Thoracic aorta (tissue), 2 donors: Measurements from ENCODE around the gene RGS7. TPM values are rescaled to one million over a fixed set of nuclear protein-coding genes. Genes with fewer than 3 reads are reported as not detected.
"Not testable (repeated sequence)": the region's sequence is repeated elsewhere in the genome, so short reads cannot be mapped to it uniquely, and the experiment has no call there.

Experiments used
- ATAC-seq: fragments of 150-250 bp; one replicate; pipeline ENCODE4 v1.8.0; 2017; ENCODE audit warnings: low read depth; ENCODE audit not compliant: insufficient number of reproducible peaks, low FRiP score
- DNase-seq: peaks from one replicate; pipeline ENCODE4 v3.0.0-alpha.2; 2020; ENCODE audit warnings: low spot score
- H3K27ac ChIP-seq, 2 donors: fragments of 200-600 bp; sonication (generic); 1 replicate in 1 of 2; 2 replicates in 1 of 2; pipeline ENCODE4 v1.5.1; 2016; ENCODE audit warnings: mild to moderate bottlenecking in 2 of 2, moderate library complexity in 2 of 2
- H3K27me3 ChIP-seq: fragments of 200-600 bp; sonication (generic); replicated peaks from 2 replicates; pipeline ENCODE4 v1.6.0; 2016; ENCODE audit warnings: mild to moderate bottlenecking; ENCODE audit not compliant: insufficient read depth
- H3K36me3 ChIP-seq: fragments of 200-600 bp; sonication (generic); one replicate; pipeline ENCODE4 v1.5.1; 2016
- H3K4me1 ChIP-seq, 2 donors: fragments of 200-600 bp; sonication (generic); 1 replicate in 1 of 2; 2 replicates in 1 of 2; pipeline versions ENCODE4 v1.5.1 to v1.6.0; 2016; ENCODE audit warnings: low read depth in 2 of 2, mild to moderate bottlenecking in 1 of 2; ENCODE audit not compliant: control insufficient read depth in 1 of 2
- H3K4me3 ChIP-seq: fragments of 200-600 bp; sonication (generic); 2 replicates; pipeline ENCODE4 v1.5.1; 2016; ENCODE audit warnings: mild to moderate bottlenecking
- H3K9me3 ChIP-seq: fragments of 200-600 bp; sonication (generic); 2 replicates; pipeline ENCODE4 v1.5.1; 2016
- total RNA-seq, 2 donors: library from RNA; depleted of rRNA; stranded (reverse); fragments of >200 nt; gene quantifications; one replicate each; pipeline versions ENCODE4 v1.1.0 to v1.2.3, GENCODE V29; 2016
- TF ChIP-seq, protein P1 (sequence below): fragments of 200-600 bp; sonication (generic); IDR thresholded peaks from one replicate; pipeline ENCODE4 v1.5.1; 2019; ENCODE audit warnings: antibody characterized with exemption

RGS7 gene
- total RNA-seq, 2 donors from 2014 or later, result not detected

DNA sequence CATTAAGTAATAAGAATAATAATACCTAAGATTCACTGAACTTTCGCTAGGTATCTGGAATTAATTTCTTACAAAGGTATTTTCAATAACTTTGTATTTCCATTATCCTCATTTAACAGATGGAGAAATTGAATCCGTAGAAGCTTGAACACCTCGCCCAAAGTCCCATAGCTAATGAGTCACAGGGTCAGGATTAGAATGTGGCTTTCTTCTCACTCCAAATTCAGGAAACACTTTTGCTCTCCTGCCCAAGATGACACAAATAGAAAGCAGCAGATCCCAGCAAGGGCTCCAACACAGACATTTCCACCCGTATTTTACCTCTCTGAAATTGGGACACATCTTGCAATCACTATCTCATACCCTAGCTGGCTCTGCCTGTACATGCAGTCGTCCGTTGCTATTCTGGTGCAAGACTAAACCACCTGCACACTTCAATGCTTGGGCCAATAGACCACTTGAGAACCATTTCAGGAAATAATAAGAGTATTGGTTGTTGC, 619.2 kb downstream of the RGS7 start:
- no peak overlapping the region for H3K4me3 ChIP-seq
- H3K4me1 ChIP-seq, result no peaks in the 10 kb centered on the region
- ATAC-seq (no peak), DNase-seq (no peak)
- no peaks in the 10 kb centered on the region for H3K36me3 ChIP-seq
- no peaks in the 10 kb centered on the region for H3K27me3 ChIP-seq
- H3K27ac ChIP-seq, result no peak overlapping the region
- H3K9me3 ChIP-seq, result no peaks in the 10 kb centered on the region
- TF ChIP-seq, protein P1, sequence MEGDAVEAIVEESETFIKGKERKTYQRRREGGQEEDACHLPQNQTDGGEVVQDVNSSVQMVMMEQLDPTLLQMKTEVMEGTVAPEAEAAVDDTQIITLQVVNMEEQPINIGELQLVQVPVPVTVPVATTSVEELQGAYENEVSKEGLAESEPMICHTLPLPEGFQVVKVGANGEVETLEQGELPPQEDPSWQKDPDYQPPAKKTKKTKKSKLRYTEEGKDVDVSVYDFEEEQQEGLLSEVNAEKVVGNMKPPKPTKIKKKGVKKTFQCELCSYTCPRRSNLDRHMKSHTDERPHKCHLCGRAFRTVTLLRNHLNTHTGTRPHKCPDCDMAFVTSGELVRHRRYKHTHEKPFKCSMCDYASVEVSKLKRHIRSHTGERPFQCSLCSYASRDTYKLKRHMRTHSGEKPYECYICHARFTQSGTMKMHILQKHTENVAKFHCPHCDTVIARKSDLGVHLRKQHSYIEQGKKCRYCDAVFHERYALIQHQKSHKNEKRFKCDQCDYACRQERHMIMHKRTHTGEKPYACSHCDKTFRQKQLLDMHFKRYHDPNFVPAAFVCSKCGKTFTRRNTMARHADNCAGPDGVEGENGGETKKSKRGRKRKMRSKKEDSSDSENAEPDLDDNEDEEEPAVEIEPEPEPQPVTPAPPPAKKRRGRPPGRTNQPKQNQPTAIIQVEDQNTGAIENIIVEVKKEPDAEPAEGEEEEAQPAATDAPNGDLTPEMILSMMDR, result no peak

DNA sequence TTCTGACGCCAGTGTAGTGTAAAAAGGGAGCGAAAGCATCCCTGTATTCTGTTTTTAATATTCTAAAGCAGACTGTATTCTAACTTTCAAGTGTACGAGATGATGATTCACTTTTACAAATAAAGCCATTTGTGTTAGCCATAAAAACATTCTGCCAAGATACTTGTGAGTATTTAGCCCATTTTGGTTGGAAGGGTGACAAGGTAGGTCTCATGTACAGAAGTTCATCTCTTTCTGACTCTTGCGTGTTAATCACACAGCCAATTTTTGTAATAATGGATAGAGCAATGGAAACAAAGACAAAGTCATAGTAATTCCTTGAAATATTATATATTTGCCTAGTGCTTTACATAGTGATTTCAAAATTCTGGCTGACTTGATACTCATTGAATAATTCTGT, 619.7 kb downstream of the RGS7 start:
- Histone ChIP-seq H3K27ac (no peak overlapping the region), H3K4me1 (no peaks in the 10 kb centered on the region), H3K36me3 (no peaks in the 10 kb centered on the region), H3K9me3 (no peaks in the 10 kb centered on the region), H3K4me3 (no peak overlapping the region), H3K27me3 (no peaks in the 10 kb centered on the region)
- TF ChIP-seq, protein P1, result no peak
- ATAC-seq, result no peak
- DNase-seq, result no peak

DNA sequence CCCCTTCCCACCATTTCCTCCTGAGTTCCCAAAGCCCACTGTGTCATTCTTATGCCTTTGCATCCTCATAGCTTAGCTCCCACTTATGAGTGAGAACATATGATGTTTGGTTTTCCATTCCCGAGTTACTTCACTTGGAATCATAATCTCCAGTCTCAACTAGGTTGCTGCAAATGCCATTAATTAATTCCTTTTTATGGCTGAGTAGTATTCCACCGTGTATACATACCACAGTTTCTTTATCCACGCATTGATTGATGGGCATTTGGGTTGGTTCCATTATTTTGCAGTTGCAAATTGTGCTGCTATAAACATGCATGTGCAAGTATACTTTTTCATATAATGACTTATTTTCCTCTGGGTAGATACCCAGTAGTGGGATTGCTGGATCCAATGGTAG, 622.3 kb downstream of the RGS7 start:
- not testable (repeated sequence) for H3K4me3 ChIP-seq, H3K27ac ChIP-seq, H3K36me3 ChIP-seq, H3K27me3 ChIP-seq, H3K4me1 ChIP-seq, H3K9me3 ChIP-seq, DNase-seq, ATAC-seq

DNA sequence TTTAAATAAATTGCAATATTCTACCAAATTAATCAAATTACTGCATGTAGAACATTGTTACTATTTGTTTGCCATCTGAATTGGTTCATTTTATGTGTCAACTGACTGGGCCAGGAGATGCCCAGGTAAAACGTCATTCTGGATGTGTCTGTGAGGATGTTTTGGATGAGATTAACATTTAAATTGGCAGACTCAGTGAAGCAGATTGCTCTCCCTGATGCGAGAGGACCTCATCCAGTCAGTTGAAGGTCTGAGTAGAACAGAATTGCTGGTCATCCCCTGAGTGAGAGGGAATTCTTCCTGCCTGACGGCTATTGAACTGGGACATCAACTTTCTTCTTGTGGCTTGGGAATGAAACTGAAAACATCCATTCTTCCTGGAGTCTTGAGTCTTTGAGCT, 623.0 kb downstream of the RGS7 start:
- no peaks in the 10 kb centered on the region for H3K9me3 ChIP-seq
- H3K36me3 ChIP-seq, result no peaks in the 10 kb centered on the region
- TF ChIP-seq, protein P1, result no peak
- no peak overlapping the region for H3K27ac ChIP-seq
- H3K27me3 ChIP-seq, result no peaks in the 10 kb centered on the region
- no peaks in the 10 kb centered on the region for H3K4me1 ChIP-seq
- ATAC-seq, result no peak
- DNase-seq, result no peak
- no peak overlapping the region for H3K4me3 ChIP-seq

DNA sequence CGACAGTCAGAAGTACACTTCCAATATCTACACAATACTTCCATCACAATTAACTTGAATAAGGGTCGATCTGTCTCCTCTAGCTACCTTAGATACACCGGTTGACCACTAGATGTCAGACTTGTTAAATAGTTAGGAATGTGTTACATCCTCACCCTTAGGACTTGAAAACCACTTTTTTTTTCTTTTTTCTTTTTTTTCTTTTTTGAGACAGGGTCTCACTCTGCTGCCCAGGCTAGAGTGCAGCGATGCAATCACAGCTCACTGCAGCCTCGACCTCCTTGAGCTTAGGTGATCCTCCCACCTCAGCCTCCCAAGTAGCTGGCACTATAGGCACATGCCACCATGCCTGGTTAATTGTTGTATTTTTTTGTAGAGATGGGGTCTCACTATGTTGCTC, 624.6 kb downstream of the RGS7 start:
- DNase-seq (no peak), ATAC-seq (no peak)
- Histone ChIP-seq H3K36me3 (no peaks in the 10 kb centered on the region), H3K27me3 (no peaks in the 10 kb centered on the region), H3K27ac (no peak overlapping the region), H3K9me3 (no peaks in the 10 kb centered on the region), H3K4me3 (no peak overlapping the region), H3K4me1 (no peaks in the 10 kb centered on the region)
- TF ChIP-seq, protein P1, result no peak

Other genes starting within 250 kb of the RGS7 start
- gene FH, start 162.6 kb upstream of the RGS7 start, total RNA-seq, result 10 to 100 TPM; 23.7 to 82.5 TPM
- under 1 TPM; 0.63 to 0.81 TPM for gene KMO, start 175.2 kb upstream of the RGS7 start, total RNA-seq